HCT116 (cell line): ENCODE measurements around the gene SIL1. TPM values are rescaled to one million over a fixed set of nuclear protein-coding genes. Genes with fewer than 3 reads are reported as not detected.
"Not testable (repeated sequence)": the region's sequence is repeated elsewhere in the genome, so short reads cannot be mapped to it uniquely, and the experiment has no call there.

Source experiments
- ATAC-seq: fragments of 200-7000 bp; cut with Tn5 transposase; 2 replicates; pipeline ENCODE4 v1.9.1; 2020; ENCODE audit warnings: mild to moderate bottlenecking, moderate library complexity
- BruUV-seq: library from RNA; stranded (reverse); fragments of 400-500 nt; replicated peaks from 2 replicates; lab custom pipeline; 2021; lab: Mats Ljungman, UMichigan
- CTCF ChIA-PET: fragments of 300-600 bp; sonication (Branson Sonifier 250); formaldehyde crosslinking; loops from one replicate; lab custom pipeline; 2021; ENCODE audit warnings: antibody characterized with exemption; lab: Charles Lee
- POLR2A ChIA-PET: fragments of 300-600, 350-600 bp; sonication (Branson Sonifier 250); formaldehyde crosslinking; loops from one replicate; lab custom pipeline; 2021; ENCODE audit warnings: antibody characterized with exemption; lab: Charles Lee
- RAD21 ChIA-PET, 2 experiments: fragments of 300-600 bp; sonication (Branson Sonifier 250); formaldehyde crosslinking; loops; one replicate each; lab custom pipeline; 2023; ENCODE audit warnings: low total read pairs in 2 of 2; ENCODE audit not compliant: uncharacterized antibody in 2 of 2, unreplicated experiment in 2 of 2, low non-redundant PET in 1 of 2; lab: Charles Lee
- DNase-seq: peaks from one replicate; pipeline ENCODE4 v3.0.0-alpha.2; 2010; ENCODE audit warnings: low read depth, low spot score
- H2AFZ ChIP-seq: fragments of 200-600 bp; shearing (Covaris generic), sonication (generic); 2 replicates; pipeline ENCODE4 v1.6.1; 2017; ENCODE audit warnings: low read depth, mixed run types, mixed read lengths, antibody characterized with exemption, low read length; ENCODE audit not compliant: poor library complexity, severe bottlenecking
- H3K27ac ChIP-seq: 2 replicates; pipeline ENCODE4 v1.5.1; 2012; ENCODE audit warnings: low read depth, low read length
- H3K27me3 ChIP-seq: fragments of 200-600 bp; sonication (generic); 2 replicates; pipeline ENCODE4 v1.6.1; 2016; ENCODE audit warnings: mixed run types, low read length, mixed read lengths; ENCODE audit not compliant: insufficient read depth
- H3K36me3 ChIP-seq, 2 experiments: fragments of 200-500 bp in 1 of 2; fragments of 200-600 bp in 1 of 2; sonication (Bioruptor generic) in 1 of 2; sonication (generic) in 1 of 2; 2 replicates each; pipeline versions ENCODE4 v1.5.1 to v1.6.1; 2014 to 2016; ENCODE audit warnings: low read length in 2 of 2, inconsistent platforms in 1 of 2, mixed read lengths in 1 of 2, mixed run types in 1 of 2; ENCODE audit not compliant: insufficient read depth in 2 of 2, control insufficient read depth in 1 of 2
- H3K4me1 ChIP-seq, 2 experiments: fragments of 200-600 bp in 1 of 2; sonication (generic) in 1 of 2; 2 replicates each; pipeline versions ENCODE4 v1.5.1 to v1.6.1; 2012 to 2017; ENCODE audit warnings: low read length in 2 of 2, inconsistent platforms in 1 of 2, mild to moderate bottlenecking in 1 of 2, mixed read lengths in 1 of 2, mixed run types in 1 of 2, moderate library complexity in 1 of 2; ENCODE audit not compliant: insufficient read depth in 2 of 2, control insufficient read depth in 1 of 2
- H3K4me2 ChIP-seq: fragments of 200-600 bp; sonication (generic); 2 replicates; pipeline ENCODE4 v1.6.1; 2017; ENCODE audit warnings: mixed run types, low read length, mixed read lengths
- H3K4me3 ChIP-seq, 2 experiments: fragments of 200-600 bp in 1 of 2; sonication (generic) in 1 of 2; replicated peaks in 1 of 2; 2 replicates each; pipeline ENCODE4 v1.5.1; 2011 to 2016; ENCODE audit warnings: low read length in 2 of 2, control low read depth in 1 of 2, low read depth in 1 of 2, mild to moderate bottlenecking in 1 of 2, mixed read lengths in 1 of 2, mixed run types in 1 of 2
- H3K79me2 ChIP-seq: fragments of 200-600 bp; sonication (generic); 2 replicates; pipeline ENCODE4 v1.6.1; 2017; ENCODE audit warnings: mild to moderate bottlenecking, mixed run types, low read length, moderate library complexity, mixed read lengths; ENCODE audit not compliant: insufficient read depth
- H3K9ac ChIP-seq: fragments of 200-600 bp; sonication (generic); 2 replicates; pipeline ENCODE4 v1.6.1; 2016; ENCODE audit warnings: low read length, mixed read lengths
- H3K9me2 ChIP-seq: fragments of 200-600 bp; sonication (generic), shearing (Covaris generic); 2 replicates; pipeline ENCODE4 v1.6.1; 2017; ENCODE audit warnings: mixed run types, mild to moderate bottlenecking, moderate library complexity; ENCODE audit not compliant: insufficient read depth
- H3K9me3 ChIP-seq, 2 experiments: fragments of 200-500 bp in 1 of 2; fragments of 200-600 bp in 1 of 2; sonication (Bioruptor generic) in 1 of 2; sonication (generic) in 1 of 2; 2 replicates each; pipeline ENCODE4 v1.6.1; 2014 to 2017; ENCODE audit warnings: low read length in 2 of 2, mixed read lengths in 2 of 2, inconsistent platforms in 1 of 2, low read depth in 1 of 2, mild to moderate bottlenecking in 1 of 2, mixed run types in 1 of 2, moderate library complexity in 1 of 2; ENCODE audit not compliant: control insufficient read depth in 1 of 2, insufficient read depth in 1 of 2
- H4K20me1 ChIP-seq: fragments of 200-600 bp; sonication (generic), shearing (Covaris generic); 2 replicates; pipeline ENCODE4 v1.6.1; 2017; ENCODE audit warnings: mixed run types, mild to moderate bottlenecking, moderate library complexity; ENCODE audit not compliant: insufficient read depth
- ELF1 ChIP-seq: IDR thresholded peaks from 2 replicates; pipeline ENCODE4 v1.6.1; 2012; ENCODE audit warnings: low read depth, borderline replicate concordance
- EZH2 ChIP-seq: fragments of 200-600 bp; sonication (generic); IDR thresholded peaks from 2 replicates; pipeline ENCODE4 v1.6.1; 2017; ENCODE audit warnings: antibody characterized with exemption, mixed run types
- ZNF274 ChIP-seq: fragments of 200-500 bp; sonication (Bioruptor generic); IDR thresholded peaks from 2 replicates; pipeline ENCODE4 v1.6.1; 2014; ENCODE audit warnings: mild to moderate bottlenecking, low read depth, low read length, inconsistent platforms
- intact Hi-C: fragments of 100-400 bp; cut with micrococcal nuclease; formaldehyde crosslinking; loops from 2 replicates; pipeline ENCODE4 v1.10.0; 2022
- total RNA-seq: library from RNA; stranded (reverse); gene quantifications from one replicate; pipeline ENCODE4 v1.2.1, GENCODE V29; 2021; ENCODE audit not compliant: unreplicated experiment
- TF ChIP-seq, protein P1 (sequence below): IDR thresholded peaks from 2 replicates; pipeline ENCODE4 v1.6.1; 2012

Gene SIL1
- total RNA-seq, 1 experiment from 2014 or later = 34.0 TPM

DNA sequence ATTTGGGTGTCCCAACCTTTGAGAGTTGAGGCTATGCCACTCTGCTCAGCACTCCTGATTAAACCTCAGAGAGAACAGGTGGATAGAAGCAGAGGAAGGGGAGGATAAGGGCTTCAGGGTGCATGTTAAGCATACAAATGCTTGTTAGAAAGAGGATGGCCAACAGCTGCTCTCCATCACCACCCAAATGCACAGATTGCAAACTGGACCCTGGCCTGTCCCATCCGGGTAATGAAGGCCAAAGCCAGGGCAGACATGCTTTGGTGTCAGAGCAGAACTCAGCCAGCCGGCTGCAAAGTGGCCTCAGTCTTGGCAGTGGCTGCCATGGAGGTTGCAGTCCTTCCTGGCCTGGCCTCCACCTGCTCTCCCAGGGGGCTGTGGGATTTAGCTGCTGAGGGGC, 84.3 kb downstream of the SIL1 start:
- ChIA-PET POLR2A (no interaction called here), RAD21 (no interaction called here)

DNA sequence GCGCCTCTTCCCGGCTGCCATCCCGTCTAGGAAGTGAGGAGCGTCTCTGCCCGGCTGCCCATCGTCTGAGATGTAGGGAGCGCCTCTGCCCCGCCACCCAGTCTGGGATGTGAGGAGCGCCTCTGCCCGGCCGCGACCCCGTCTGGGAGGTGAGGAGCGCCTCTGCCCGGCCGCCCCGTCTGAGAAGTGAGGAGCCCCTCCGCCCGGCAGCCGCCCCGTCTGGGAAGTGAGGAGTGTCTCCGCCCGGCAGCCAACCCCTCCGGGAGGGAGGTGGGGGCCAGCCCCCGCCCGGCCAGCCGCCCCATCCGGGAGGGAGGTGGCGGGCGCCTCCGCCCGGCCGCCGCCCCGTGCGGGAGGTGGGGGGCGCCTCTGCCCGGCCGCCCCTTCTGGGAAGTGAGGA, 85.8 kb downstream of the SIL1 start:
- intact Hi-C loops, H3K4me3 ChIP-seq, H3K9me3 ChIP-seq, H3K9me2 ChIP-seq, H3K27ac ChIP-seq, ATAC-seq, H3K79me2 ChIP-seq, CTCF ChIA-PET, BruUV-seq, H3K27me3 ChIP-seq, H2AFZ ChIP-seq, RAD21 ChIA-PET, POLR2A ChIA-PET, DNase-seq, H3K4me1 ChIP-seq, H3K36me3 ChIP-seq, H3K9ac ChIP-seq, H4K20me1 ChIP-seq, H3K4me2 ChIP-seq: not testable (repeated sequence)

More for the DNA sequence above, 84.3 kb downstream of the SIL1 start:
- intact Hi-C loops = no loop called here
- Histone ChIP-seq H3K9me2 (no peaks in the 10 kb centered on the region), H3K9ac (no peak overlapping the region), H3K4me2 (no peak overlapping the region), H4K20me1 (no peaks in the 10 kb centered on the region), H3K36me3 (no peaks in the 10 kb centered on the region), H3K27me3 (no peaks in the 10 kb centered on the region), H3K79me2 (no peaks in the 10 kb centered on the region), H3K9me3 (no peaks in the 10 kb centered on the region), H2AFZ (no peak overlapping the region), H3K27ac (no peak overlapping the region), H3K4me1 (no peaks in the 10 kb centered on the region; a peak in 1 of 4 replicates), H3K4me3 (no peak overlapping the region)
- no peak for DNase-seq
- no TSS peak for BruUV-seq
- TF ChIP-seq ELF1 (no peak), ZNF274 (no peak), EZH2 (no peak)
- TF ChIP-seq, protein P1, sequence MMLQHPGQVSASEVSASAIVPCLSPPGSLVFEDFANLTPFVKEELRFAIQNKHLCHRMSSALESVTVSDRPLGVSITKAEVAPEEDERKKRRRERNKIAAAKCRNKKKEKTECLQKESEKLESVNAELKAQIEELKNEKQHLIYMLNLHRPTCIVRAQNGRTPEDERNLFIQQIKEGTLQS = no peak
- ATAC-seq = no peak
- CTCF ChIA-PET = no interaction called here
